WTC11 (cell line): ENCODE results near the gene AIP. TPM values are rescaled to one million over a fixed set of nuclear protein-coding genes. Genes with fewer than 3 reads are reported as not detected.

ENCODE experiments used
- ATAC-seq: fragments of 200-7000 bp; cut with Tn5 transposase; 2 replicates; pipeline ENCODE4 v1.10.0; 2021; ENCODE audit warnings: mild to moderate bottlenecking, moderate library complexity
- CTCF ChIA-PET: fragments of 300-600 bp; sonication (Branson Sonifier 250); formaldehyde crosslinking; loops from one replicate; lab custom pipeline; 2021; ENCODE audit warnings: antibody characterized with exemption; lab: Charles Lee
- POLR2A ChIA-PET: fragments of 350-600 bp; sonication (Branson Sonifier 250); formaldehyde crosslinking; loops from one replicate; lab custom pipeline; 2021; ENCODE audit warnings: antibody characterized with exemption; lab: Charles Lee
- DNase-seq: peaks from one replicate; pipeline ENCODE4 v3.0.0; 2021; ENCODE audit warnings: low spot score
- H3K27ac Mint-ChIP-seq: 2 replicates; pipeline ENCODE4 v1.8.0; 2021; ENCODE audit warnings: mixed read lengths
- H3K27me3 Mint-ChIP-seq: 2 replicates; pipeline ENCODE4 v1.8.0; 2021; ENCODE audit warnings: low read depth, mild to moderate bottlenecking, moderate library complexity, mixed read lengths
- H3K36me3 Mint-ChIP-seq: 2 replicates; pipeline ENCODE4 v1.8.0; 2021; ENCODE audit warnings: mixed read lengths
- H3K4me1 Mint-ChIP-seq: 2 replicates; pipeline ENCODE4 v1.8.0; 2022; ENCODE audit warnings: mixed read lengths
- H3K4me3 Mint-ChIP-seq: 2 replicates; pipeline ENCODE4 v1.8.0; 2021; ENCODE audit warnings: mild to moderate bottlenecking, moderate library complexity, mixed read lengths
- H3K9me3 Mint-ChIP-seq: 2 replicates; pipeline ENCODE4 v1.8.0; 2021; ENCODE audit warnings: mixed read lengths
- ATF1 ChIP-seq: sonication (generic); formaldehyde crosslinking; IDR thresholded peaks from 2 replicates; pipeline ENCODE4 v1.8.1; 2023; ENCODE audit warnings: mild to moderate bottlenecking, moderate library complexity, missing genetic modification reagents
- CREB1 ChIP-seq: sonication (generic); formaldehyde crosslinking; IDR thresholded peaks from 2 replicates; pipeline ENCODE4 v1.8.0; 2023; ENCODE audit warnings: mild to moderate bottlenecking, missing genetic modification reagents
- ESRRA ChIP-seq: sonication (generic); formaldehyde crosslinking; IDR thresholded peaks from 2 replicates; pipeline ENCODE4 v1.8.1; 2022; ENCODE audit warnings: mild to moderate bottlenecking, missing genetic modification reagents, borderline replicate concordance
- FOXK1 ChIP-seq: sonication (generic); formaldehyde crosslinking; IDR thresholded peaks from 2 replicates; pipeline ENCODE4 v1.8.0; 2022; ENCODE audit warnings: mild to moderate bottlenecking, moderate library complexity, missing genetic modification reagents
- FOXP4 ChIP-seq: sonication (generic); formaldehyde crosslinking; IDR thresholded peaks from 2 replicates; pipeline ENCODE4 v1.8.0; 2022; ENCODE audit warnings: mild to moderate bottlenecking, missing genetic modification reagents
- GTF2I ChIP-seq: fragments of 250-450 bp; sonication (Bioruptor Pico); conservative IDR thresholded peaks from 2 replicates; pipeline ENCODE4 v1.4.0; 2021; ENCODE audit warnings: mild to moderate bottlenecking
- MXD4 ChIP-seq: fragments of 250-450 bp; sonication (Bioruptor Pico); IDR thresholded peaks from 2 replicates; pipeline ENCODE4 v1.8.0; 2021; ENCODE audit warnings: mild to moderate bottlenecking, moderate library complexity, borderline replicate concordance
- SOX15 ChIP-seq: fragments of 250-450 bp; sonication (Bioruptor Pico); IDR thresholded peaks from 2 replicates; pipeline ENCODE4 v1.9.0; 2021; ENCODE audit warnings: mild to moderate bottlenecking
- SP1 ChIP-seq: sonication (generic); formaldehyde crosslinking; conservative IDR thresholded peaks from 2 replicates; pipeline ENCODE4 v1.8.1; 2022; ENCODE audit warnings: missing genetic modification reagents
- USF1 ChIP-seq: sonication (generic); formaldehyde crosslinking; IDR thresholded peaks from 2 replicates; pipeline ENCODE4 v1.8.0; 2022; ENCODE audit warnings: mild to moderate bottlenecking, missing genetic modification reagents
- USF2 ChIP-seq: sonication (generic); formaldehyde crosslinking; IDR thresholded peaks from 2 replicates; pipeline ENCODE4 v1.8.1; 2023; ENCODE audit warnings: mild to moderate bottlenecking, missing genetic modification reagents, moderate library complexity
- ZBTB21 ChIP-seq: sonication (generic); formaldehyde crosslinking; IDR thresholded peaks from 2 replicates; pipeline ENCODE4 v1.8.1; 2023; ENCODE audit warnings: mild to moderate bottlenecking, missing genetic modification reagents, borderline replicate concordance
- ZNF232 ChIP-seq: sonication (generic); formaldehyde crosslinking; IDR thresholded peaks from 2 replicates; pipeline ENCODE4 v1.8.0; 2022; ENCODE audit warnings: mild to moderate bottlenecking, missing genetic modification reagents
- ZNF281 ChIP-seq: sonication (generic); formaldehyde crosslinking; IDR thresholded peaks from 2 replicates; pipeline ENCODE4 v1.8.0; 2023; ENCODE audit warnings: mild to moderate bottlenecking, missing genetic modification reagents
- total RNA-seq: library from RNA; stranded (reverse); gene quantifications from 3 replicates; pipeline ENCODE4 v1.2.3, GENCODE V29; 2021
- TF ChIP-seq, protein P1 (sequence below): sonication (generic); formaldehyde crosslinking; IDR thresholded peaks from 2 replicates; pipeline ENCODE4 v1.8.1; 2022; ENCODE audit warnings: low read depth, missing genetic modification reagents, borderline replicate concordance
- TF ChIP-seq, protein P2 (sequence below): sonication (generic); formaldehyde crosslinking; IDR thresholded peaks from 2 replicates; pipeline ENCODE4 v1.8.1; 2022; ENCODE audit warnings: missing genetic modification reagents, borderline replicate concordance
- TF ChIP-seq, protein P3 (sequence below): sonication (generic); formaldehyde crosslinking; IDR thresholded peaks from 2 replicates; pipeline ENCODE4 v1.8.0; 2022; ENCODE audit warnings: mild to moderate bottlenecking, missing genetic modification reagents
- TF ChIP-seq, protein P4 (sequence below): sonication (generic); formaldehyde crosslinking; IDR thresholded peaks from 2 replicates; pipeline ENCODE4 v1.8.1; 2023; ENCODE audit warnings: mild to moderate bottlenecking, moderate library complexity, missing genetic modification reagents
- TF ChIP-seq, protein P5 (sequence below): fragments of 250-450 bp; sonication (Bioruptor Pico); IDR thresholded peaks from 2 replicates; pipeline ENCODE4 v1.8.0; 2021; ENCODE audit warnings: mild to moderate bottlenecking

Gene AIP
- total RNA-seq, 1 experiment from 2014 or later = 32.8 TPM

DNA sequence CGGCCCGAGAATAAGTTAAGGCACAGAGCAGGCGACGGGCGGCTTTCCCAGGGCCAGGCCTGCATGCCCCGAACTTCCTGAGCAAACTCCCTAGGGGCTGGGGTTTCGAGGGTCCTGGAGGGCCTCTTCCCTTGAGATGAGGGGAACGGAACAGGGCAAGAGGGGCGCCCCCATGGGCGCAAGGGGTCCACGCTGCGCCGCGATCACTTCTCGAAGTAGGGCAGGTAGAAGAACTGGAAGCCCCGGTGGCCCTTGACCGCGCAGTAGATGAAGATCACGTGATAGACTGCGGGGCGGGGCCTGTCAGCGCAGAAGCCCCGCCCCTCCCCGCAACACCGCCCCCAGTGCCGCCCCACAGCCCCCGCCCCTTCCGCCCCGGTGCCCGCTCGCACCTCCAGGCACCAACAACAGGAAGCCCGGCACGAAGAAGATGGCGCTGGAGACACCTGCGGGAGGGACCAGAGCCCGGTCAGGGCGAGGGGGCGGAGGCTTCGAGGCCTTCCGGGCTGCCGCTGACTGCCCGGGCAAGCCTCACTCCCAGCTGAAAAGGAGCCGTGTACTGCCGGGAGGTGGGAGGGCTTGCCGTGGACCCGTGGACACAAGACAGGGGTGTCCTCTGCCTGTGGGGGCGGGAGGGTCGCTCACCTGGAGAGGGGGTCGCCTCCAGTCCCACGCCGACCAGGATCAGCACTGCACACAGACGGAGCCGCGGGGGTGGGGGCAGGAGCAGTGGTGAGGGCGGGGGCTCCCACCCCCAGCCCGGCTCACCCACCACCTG, 18.2 kb upstream of the AIP start:
- no peaks in the 10 kb centered on the region for H3K36me3 Mint-ChIP-seq
- CTCF ChIA-PET = interaction anchor here (1.0 kb wide), 2 partner anchors 63 to 113 kb away, joined by 3 to 4 read pairs; partner anchors contain the start of gene PPP1CA
- TF ChIP-seq SP1 (CRISPR knock-in tag) = 0 out of 2 replicates have a peak, but pooled peaks have one; percentile 28
- peak; percentile 72; the same call in 1 of the 2 replicates for TF ChIP-seq FOXK1 (CRISPR knock-in tag)
- TF ChIP-seq, protein P1, sequence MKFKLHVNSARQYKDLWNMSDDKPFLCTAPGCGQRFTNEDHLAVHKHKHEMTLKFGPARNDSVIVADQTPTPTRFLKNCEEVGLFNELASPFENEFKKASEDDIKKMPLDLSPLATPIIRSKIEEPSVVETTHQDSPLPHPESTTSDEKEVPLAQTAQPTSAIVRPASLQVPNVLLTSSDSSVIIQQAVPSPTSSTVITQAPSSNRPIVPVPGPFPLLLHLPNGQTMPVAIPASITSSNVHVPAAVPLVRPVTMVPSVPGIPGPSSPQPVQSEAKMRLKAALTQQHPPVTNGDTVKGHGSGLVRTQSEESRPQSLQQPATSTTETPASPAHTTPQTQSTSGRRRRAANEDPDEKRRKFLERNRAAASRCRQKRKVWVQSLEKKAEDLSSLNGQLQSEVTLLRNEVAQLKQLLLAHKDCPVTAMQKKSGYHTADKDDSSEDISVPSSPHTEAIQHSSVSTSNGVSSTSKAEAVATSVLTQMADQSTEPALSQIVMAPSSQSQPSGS = no peak
- 0 out of 2 replicates have a peak, but pooled peaks have one; percentile 60 for TF ChIP-seq ZNF281
- TF ChIP-seq, protein P2, sequence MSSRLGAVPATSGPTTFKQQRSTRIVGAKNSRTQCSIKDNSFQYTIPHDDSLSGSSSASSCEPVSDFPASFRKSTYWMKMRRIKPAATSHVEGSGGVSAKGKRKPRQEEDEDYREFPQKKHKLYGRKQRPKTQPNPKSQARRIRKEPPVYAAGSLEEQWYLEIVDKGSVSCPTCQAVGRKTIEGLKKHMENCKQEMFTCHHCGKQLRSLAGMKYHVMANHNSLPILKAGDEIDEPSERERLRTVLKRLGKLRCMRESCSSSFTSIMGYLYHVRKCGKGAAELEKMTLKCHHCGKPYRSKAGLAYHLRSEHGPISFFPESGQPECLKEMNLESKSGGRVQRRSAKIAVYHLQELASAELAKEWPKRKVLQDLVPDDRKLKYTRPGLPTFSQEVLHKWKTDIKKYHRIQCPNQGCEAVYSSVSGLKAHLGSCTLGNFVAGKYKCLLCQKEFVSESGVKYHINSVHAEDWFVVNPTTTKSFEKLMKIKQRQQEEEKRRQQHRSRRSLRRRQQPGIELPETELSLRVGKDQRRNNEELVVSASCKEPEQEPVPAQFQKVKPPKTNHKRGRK (CRISPR knock-in tag) = no peak
- TF ChIP-seq USF2 (CRISPR knock-in tag) = peak; percentile 90
- no peak for TF ChIP-seq ATF1 (CRISPR knock-in tag)
- TF ChIP-seq, protein P3, sequence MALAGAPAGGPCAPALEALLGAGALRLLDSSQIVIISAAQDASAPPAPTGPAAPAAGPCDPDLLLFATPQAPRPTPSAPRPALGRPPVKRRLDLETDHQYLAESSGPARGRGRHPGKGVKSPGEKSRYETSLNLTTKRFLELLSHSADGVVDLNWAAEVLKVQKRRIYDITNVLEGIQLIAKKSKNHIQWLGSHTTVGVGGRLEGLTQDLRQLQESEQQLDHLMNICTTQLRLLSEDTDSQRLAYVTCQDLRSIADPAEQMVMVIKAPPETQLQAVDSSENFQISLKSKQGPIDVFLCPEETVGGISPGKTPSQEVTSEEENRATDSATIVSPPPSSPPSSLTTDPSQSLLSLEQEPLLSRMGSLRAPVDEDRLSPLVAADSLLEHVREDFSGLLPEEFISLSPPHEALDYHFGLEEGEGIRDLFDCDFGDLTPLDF (CRISPR knock-in tag) = 0 out of 2 replicates have a peak, but pooled peaks have one; percentile 67
- TF ChIP-seq USF1 = peak; percentile 73
- 0 out of 2 replicates have a peak, but pooled peaks have one; percentile 19 for TF ChIP-seq ZNF232 (CRISPR knock-in tag)
- no peak for TF ChIP-seq ZBTB21 (CRISPR knock-in tag)
- TF ChIP-seq, protein P4, sequence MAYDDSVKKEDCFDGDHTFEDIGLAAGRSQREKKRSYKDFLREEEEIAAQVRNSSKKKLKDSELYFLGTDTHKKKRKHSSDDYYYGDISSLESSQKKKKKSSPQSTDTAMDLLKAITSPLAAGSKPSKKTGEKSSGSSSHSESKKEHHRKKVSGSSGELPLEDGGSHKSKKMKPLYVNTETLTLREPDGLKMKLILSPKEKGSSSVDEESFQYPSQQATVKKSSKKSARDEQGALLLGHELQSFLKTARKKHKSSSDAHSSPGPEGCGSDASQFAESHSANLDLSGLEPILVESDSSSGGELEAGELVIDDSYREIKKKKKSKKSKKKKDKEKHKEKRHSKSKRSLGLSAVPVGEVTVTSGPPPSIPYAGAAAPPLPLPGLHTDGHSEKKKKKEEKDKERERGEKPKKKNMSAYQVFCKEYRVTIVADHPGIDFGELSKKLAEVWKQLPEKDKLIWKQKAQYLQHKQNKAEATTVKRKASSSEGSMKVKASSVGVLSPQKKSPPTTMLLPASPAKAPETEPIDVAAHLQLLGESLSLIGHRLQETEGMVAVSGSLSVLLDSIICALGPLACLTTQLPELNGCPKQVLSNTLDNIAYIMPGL (CRISPR knock-in tag) = 0 out of 2 replicates have a peak, but pooled peaks have one; percentile 26
- TF ChIP-seq, protein P5, sequence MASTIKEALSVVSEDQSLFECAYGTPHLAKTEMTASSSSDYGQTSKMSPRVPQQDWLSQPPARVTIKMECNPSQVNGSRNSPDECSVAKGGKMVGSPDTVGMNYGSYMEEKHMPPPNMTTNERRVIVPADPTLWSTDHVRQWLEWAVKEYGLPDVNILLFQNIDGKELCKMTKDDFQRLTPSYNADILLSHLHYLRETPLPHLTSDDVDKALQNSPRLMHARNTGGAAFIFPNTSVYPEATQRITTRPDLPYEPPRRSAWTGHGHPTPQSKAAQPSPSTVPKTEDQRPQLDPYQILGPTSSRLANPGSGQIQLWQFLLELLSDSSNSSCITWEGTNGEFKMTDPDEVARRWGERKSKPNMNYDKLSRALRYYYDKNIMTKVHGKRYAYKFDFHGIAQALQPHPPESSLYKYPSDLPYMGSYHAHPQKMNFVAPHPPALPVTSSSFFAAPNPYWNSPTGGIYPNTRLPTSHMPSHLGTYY (CRISPR knock-in tag) = no peak
- TF ChIP-seq GTF2I = no peak
- TF ChIP-seq SOX15 (CRISPR knock-in tag) = no peak
- TF ChIP-seq CREB1 (CRISPR knock-in tag) = 0 out of 2 replicates have a peak, but pooled peaks have one; percentile 24
- no peak for TF ChIP-seq ESRRA (CRISPR knock-in tag)
- TF ChIP-seq MXD4 (CRISPR knock-in tag) = no peak
- TF ChIP-seq FOXP4 (CRISPR knock-in tag) = 0 out of 2 replicates have a peak, but pooled peaks have one; percentile 66

More for the DNA sequence above, 18.2 kb upstream of the AIP start:
- Mint-ChIP-seq H3K4me1 (peaks cover 23% of the 10 kb centered on the region), H3K27ac (0 out of 2 replicates have a peak overlapping the region, but pooled peaks have one; percentile 45), H3K9me3 (no peaks in the 10 kb centered on the region), H3K27me3 (peaks cover 6% of the 10 kb centered on the region; the same call in 1 of the 2 replicates), H3K4me3 (peak overlapping the region; percentile 79)
- ATAC-seq = peak; percentile 78
- POLR2A ChIA-PET = interaction anchor here (0.6 to 1.1 kb wide), 4 partner anchors 91 to 1163 kb away, joined by 3 to 4 read pairs (median 3); partner anchors contain the start of gene POLD4
- DNase-seq = peak; percentile 91
